Kidney (tissue), 14 donors: ENCODE measurements around the gene TNRC18. TPM values are rescaled to one million over a fixed set of nuclear protein-coding genes. Genes with fewer than 3 reads are reported as not detected.
A peak's percentile ranks its signal among the peaks of the same experiment; 100 is the strongest.
"Not testable (repeated sequence)": the region's sequence is repeated elsewhere in the genome, so short reads cannot be mapped to it uniquely, and the experiment has no call there.

Experiments
- DNase-seq, 5 donors: peaks; one replicate each; pipeline ENCODE4 v3.0.0-alpha.2; 2013 to 2020
- FAIRE-seq: peaks from 2 replicates; lab custom pipeline; 2012; peaks lifted over from hg19 to GRCh38; lab: Jason Lieb, UNC
- H3K27ac ChIP-seq, 2 donors: one replicate each; pipeline ENCODE4 v1.7.0; 2013; ENCODE audit warnings: low read depth in 2 of 2, low read length in 2 of 2, inconsistent platforms in 1 of 2
- H3K27me3 ChIP-seq: one replicate; pipeline ENCODE4 v1.7.1; 2013; ENCODE audit warnings: low read length, inconsistent platforms; ENCODE audit not compliant: control insufficient read depth, insufficient read depth
- H3K36me3 ChIP-seq, 3 donors: one replicate each; pipeline versions ENCODE4 v1.7.0 to v1.7.1; 2013; ENCODE audit warnings: low read length in 3 of 3, control low read depth in 1 of 3, inconsistent platforms in 1 of 3; ENCODE audit not compliant: insufficient read depth in 3 of 3, control insufficient read depth in 2 of 3
- H3K4me1 ChIP-seq, 3 donors: one replicate each; pipeline versions ENCODE4 v1.7.0 to v1.7.1; 2013; ENCODE audit warnings: low read length in 3 of 3, inconsistent platforms in 1 of 3, low read depth in 1 of 3; ENCODE audit not compliant: control insufficient read depth in 2 of 3, insufficient read depth in 2 of 3
- H3K4me3 ChIP-seq, 3 donors: one replicate each; pipeline versions ENCODE4 v1.7.0 to v1.8.1; 2013; ENCODE audit warnings: low read length in 3 of 3, control low read depth in 1 of 3, inconsistent platforms in 1 of 3
- H3K9ac ChIP-seq, 3 donors: one replicate each; pipeline versions ENCODE4 v1.7.0 to v1.7.1; 2013; ENCODE audit warnings: low read length in 3 of 3, control low read depth in 1 of 3, inconsistent platforms in 1 of 3
- H3K9me3 ChIP-seq, 3 donors: one replicate each; pipeline versions ENCODE4 v1.7.0 to v1.7.1; 2013; ENCODE audit warnings: low read length in 3 of 3, control low read depth in 1 of 3, inconsistent platforms in 1 of 3; ENCODE audit not compliant: control insufficient read depth in 2 of 3, insufficient read depth in 1 of 3
- intact Hi-C: fragments of 100-400 bp; cut with DNase I; formaldehyde crosslinking; loops from one replicate; pipeline ENCODE4 v1.11.1; 2022
- polyA plus RNA-seq: library from polyadenylated mRNA; stranded (reverse); fragments of 350-450 nt; fragmentation: Illumina TruSeq; extraction: RNeasy Lipid Tissue Mini Kit (QIAGEN cat#74804); gene quantifications from one replicate; pipeline ENCODE4 v1.2.3, GENCODE V29; 2014; ENCODE audit warnings: low read depth, low replicate concordance; ENCODE audit not compliant: insufficient read depth
- total RNA-seq: library from RNA; stranded (reverse); fragmentation: NEBNext Ultra II Directional; extraction: Animal tissue kit (Norgen Biotek cat#: 25700); gene quantifications from one replicate; pipeline ENCODE4 v1.2.1, GENCODE V29; 2021
- TF ChIP-seq, protein P1 (sequence below): IDR thresholded peaks from 3 replicates; pipeline ENCODE4 v1.5.1; 2012; ENCODE audit warnings: mild to moderate bottlenecking, moderate library complexity, borderline replicate concordance; ENCODE audit not compliant: insufficient read depth; ENCODE audit errors: extremely low read depth
- donor health status: control.
- donor health status: control.
- donor health status: control.
- donor health status: control.
- donor health status: control.
- donor health status: DM: yes; HTN: yes; CAD: no.
- donor health status: Normal renal cell carcinoma (clear cell type).

Gene TNRC18
- total and polyA plus RNA-seq, 2 donors from 2014 or later, result 12.5 to 125 TPM

DNA sequence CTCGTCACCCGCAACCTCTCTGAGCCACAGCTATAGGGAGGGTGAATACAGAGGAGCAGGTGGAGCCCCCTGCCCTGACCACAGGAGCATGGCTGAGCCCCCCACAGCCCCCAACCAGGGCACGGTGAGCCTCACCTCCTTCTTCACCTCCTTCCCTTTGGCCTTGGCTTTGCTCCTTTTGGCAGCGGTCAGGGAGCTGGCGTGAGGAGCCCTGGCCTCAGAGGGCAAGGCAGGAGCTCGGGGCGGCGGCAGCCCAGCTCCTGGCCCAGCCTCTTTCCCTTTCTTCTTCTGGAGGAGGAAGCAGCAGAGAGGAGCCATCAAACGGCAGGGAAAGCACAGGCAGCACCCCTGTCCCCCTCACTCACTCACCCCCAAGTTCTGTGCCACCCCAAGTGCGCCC lies 98.7 kb downstream of the TNRC18 start:
- TF ChIP-seq, protein P1, sequence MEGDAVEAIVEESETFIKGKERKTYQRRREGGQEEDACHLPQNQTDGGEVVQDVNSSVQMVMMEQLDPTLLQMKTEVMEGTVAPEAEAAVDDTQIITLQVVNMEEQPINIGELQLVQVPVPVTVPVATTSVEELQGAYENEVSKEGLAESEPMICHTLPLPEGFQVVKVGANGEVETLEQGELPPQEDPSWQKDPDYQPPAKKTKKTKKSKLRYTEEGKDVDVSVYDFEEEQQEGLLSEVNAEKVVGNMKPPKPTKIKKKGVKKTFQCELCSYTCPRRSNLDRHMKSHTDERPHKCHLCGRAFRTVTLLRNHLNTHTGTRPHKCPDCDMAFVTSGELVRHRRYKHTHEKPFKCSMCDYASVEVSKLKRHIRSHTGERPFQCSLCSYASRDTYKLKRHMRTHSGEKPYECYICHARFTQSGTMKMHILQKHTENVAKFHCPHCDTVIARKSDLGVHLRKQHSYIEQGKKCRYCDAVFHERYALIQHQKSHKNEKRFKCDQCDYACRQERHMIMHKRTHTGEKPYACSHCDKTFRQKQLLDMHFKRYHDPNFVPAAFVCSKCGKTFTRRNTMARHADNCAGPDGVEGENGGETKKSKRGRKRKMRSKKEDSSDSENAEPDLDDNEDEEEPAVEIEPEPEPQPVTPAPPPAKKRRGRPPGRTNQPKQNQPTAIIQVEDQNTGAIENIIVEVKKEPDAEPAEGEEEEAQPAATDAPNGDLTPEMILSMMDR, result no peak
- no peak for FAIRE-seq
- intact Hi-C loops, result no loop called here
- H3K9me3 ChIP-seq, result no peaks in the 10 kb centered on the region
- no peak overlapping the region for H3K27ac ChIP-seq
- peak in 1 of 5 donors; percentile 49 for DNase-seq
- H3K36me3 ChIP-seq, result peaks cover 0 to 34% (median 13%) of the 10 kb centered on the region in 3 donors
- H3K9ac ChIP-seq, result no peak overlapping the region
- no peak overlapping the region for H3K4me3 ChIP-seq
- no peaks in the 10 kb centered on the region for H3K27me3 ChIP-seq
- H3K4me1 ChIP-seq, result no peaks in the 10 kb centered on the region

DNA sequence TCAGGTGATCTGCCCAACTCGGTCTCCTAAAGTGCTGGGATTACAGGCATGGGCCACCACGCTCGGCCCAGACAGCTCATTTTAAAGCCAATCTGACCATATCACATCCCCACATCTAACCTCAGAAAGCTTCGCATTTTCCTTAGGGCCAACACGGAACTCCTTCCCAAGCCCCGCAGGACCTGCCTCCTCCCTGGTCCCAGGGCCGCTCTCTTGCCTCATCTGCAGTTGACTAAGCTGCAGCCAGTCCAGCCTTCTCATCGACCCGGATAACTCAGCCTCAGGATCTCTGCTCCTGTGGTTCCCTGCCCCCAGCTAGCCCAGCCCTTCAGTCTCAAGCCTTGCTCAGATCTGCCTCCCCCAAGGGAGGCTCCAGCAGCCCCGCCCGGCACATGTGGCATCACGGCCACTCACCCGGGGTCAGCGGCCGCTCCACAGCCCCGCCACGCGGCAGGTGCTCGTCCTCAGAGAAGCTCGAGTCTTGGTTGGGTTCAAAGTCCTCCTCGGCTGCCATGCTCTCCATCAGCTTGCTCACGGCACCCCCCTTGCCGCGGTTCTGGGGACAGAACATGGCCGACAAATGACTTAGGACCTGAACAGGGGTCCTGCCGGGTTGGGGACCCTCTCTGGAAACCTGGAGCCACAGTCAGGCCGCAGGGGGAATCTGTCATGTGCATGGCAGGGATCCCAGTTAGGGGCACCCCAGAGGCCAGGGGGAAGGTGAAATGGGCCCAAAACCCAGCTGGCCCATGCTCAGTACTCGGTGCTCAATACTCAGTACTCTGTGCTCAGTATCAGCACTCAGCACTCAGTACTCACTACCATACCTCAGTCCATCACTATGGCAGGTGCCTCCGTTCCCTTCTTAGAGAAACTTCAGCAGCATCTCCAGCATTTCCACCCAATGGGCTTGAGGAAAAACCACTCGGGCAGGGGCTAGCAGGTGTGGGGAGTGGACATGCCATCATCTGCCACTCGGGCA lies 99.5 kb downstream of the TNRC18 start:
- H3K9me3 ChIP-seq, H3K4me1 ChIP-seq, FAIRE-seq, H3K4me3 ChIP-seq, intact Hi-C loops, H3K27me3 ChIP-seq, H3K9ac ChIP-seq, H3K27ac ChIP-seq: not testable (repeated sequence)
- peaks cover 0 to 38% (median 13%) of the 10 kb centered on the region in 3 donors for H3K36me3 ChIP-seq
- DNase-seq, result peak in 1 of 5 donors; percentile 61

DNA sequence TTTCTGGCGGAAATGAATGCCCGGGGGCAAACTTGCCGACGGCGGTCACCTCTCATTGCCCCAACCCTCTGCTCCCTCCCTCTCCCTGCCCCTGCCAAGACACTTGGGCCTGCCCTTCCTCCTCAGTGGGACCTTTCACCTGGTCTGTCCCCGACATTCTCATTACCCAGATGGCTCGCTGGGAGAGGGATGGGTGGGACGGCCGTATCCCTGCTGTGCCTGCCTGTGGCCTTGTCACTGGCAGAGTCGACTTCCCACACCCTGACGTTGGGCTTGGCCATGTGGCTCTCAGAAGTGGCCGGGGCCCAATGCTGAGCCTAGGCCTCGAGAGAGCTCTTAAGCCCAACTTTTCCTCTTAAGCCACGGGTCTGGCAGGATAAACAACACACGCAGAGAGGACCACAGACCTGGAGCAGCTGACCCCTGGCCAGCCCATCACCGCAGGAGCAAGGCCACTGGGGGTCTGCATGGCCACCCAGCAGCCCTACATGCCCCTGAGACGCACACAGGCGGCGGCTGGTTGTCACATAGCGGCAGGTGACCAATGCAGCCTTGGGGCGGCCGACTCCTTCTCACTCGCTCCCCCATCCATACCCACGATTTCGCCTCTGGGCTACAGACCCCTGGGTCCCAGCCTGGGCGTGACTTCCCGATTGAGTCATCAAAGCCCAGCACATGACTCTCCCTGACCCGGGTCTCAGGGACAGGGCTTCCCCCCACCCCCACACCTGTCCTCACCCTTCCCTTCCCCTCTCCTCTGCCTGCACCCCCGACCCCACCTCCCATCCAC lies 100.8 kb downstream of the TNRC18 start:
- intact Hi-C loops, result no loop called here
- H3K36me3 ChIP-seq, result peaks cover 0 to 43% (median 15%) of the 10 kb centered on the region in 3 donors
- no peak for FAIRE-seq
- TF ChIP-seq, protein P1, result no peak
- DNase-seq, result no peak
- H3K27me3 ChIP-seq, result no peaks in the 10 kb centered on the region
- no peak overlapping the region for H3K27ac ChIP-seq
- H3K9me3 ChIP-seq, result no peaks in the 10 kb centered on the region
- H3K4me3 ChIP-seq, result no peak overlapping the region
- H3K9ac ChIP-seq, result no peak overlapping the region
- H3K4me1 ChIP-seq, result no peaks in the 10 kb centered on the region
